ENCODE data around the gene TCEA2. TPM values are rescaled to one million over a fixed set of nuclear protein-coding genes. Genes with fewer than 3 reads are reported as not detected.

Gene TCEA2
- total RNA-seq, 2 donors from 2014 or later = 17.8 to 25.5 TPM

- H3K4me3 ChIP-seq = no peak overlapping the region
- no peak for TF ChIP-seq CTCF (IDR thresholded peaks at IDR 0.05)
- H3K4me1 ChIP-seq = no peaks in the 10 kb centered on the region
- no peaks in the 10 kb centered on the region for H3K27me3 ChIP-seq
- H3K27ac ChIP-seq = no peak overlapping the region
- H3K36me3 ChIP-seq = peaks cover 89% of the 10 kb centered on the region
- no peak for DNase-seq (ENCODE audit: low spot score)
- no peaks in the 10 kb centered on the region for H3K9me3 ChIP-seq
These were observed 38.6 kb upstream of the TCEA2 start for GRCh38 chr20:64024141-64024990.

- H3K36me3 ChIP-seq = peaks cover 91% of the 10 kb centered on the region
- H3K9me3 ChIP-seq = no peaks in the 10 kb centered on the region
- no peak overlapping the region for H3K27ac ChIP-seq
- H3K4me3 ChIP-seq = no peak overlapping the region
- no peaks in the 10 kb centered on the region for H3K4me1 ChIP-seq
- no peak for TF ChIP-seq CTCF (IDR thresholded peaks at IDR 0.05)
- H3K27me3 ChIP-seq = no peaks in the 10 kb centered on the region
- no peak for DNase-seq (ENCODE audit: low spot score)
These were observed 37.7 kb upstream of the TCEA2 start for GRCh38 chr20:64025101-64025825.

GRCh38 chr20:64025826-64026412 is 37.1 kb upstream of the TCEA2 start:
- no peak overlapping the region for H3K27ac ChIP-seq
- peaks cover 94% of the 10 kb centered on the region for H3K36me3 ChIP-seq
- H3K4me3 ChIP-seq = no peak overlapping the region
- H3K27me3 ChIP-seq = no peaks in the 10 kb centered on the region
- H3K4me1 ChIP-seq = no peaks in the 10 kb centered on the region
- no peak for DNase-seq (ENCODE audit: low spot score)
- TF ChIP-seq CTCF (IDR thresholded peaks at IDR 0.05) = no peak
- H3K9me3 ChIP-seq = no peaks in the 10 kb centered on the region

- H3K36me3 ChIP-seq = peaks cover 96% of the 10 kb centered on the region
- no peak for DNase-seq (ENCODE audit: low spot score)
- H3K4me3 ChIP-seq = no peak overlapping the region
- no peaks in the 10 kb centered on the region for H3K9me3 ChIP-seq
- no peak for TF ChIP-seq CTCF (IDR thresholded peaks at IDR 0.05)
- no peaks in the 10 kb centered on the region for H3K4me1 ChIP-seq
- H3K27ac ChIP-seq = no peak overlapping the region
- H3K27me3 ChIP-seq = no peaks in the 10 kb centered on the region
These were observed 34.9 kb upstream of the TCEA2 start for GRCh38 chr20:64027981-64028685.

GRCh38 chr20:64029293-64030117 is 33.5 kb upstream of the TCEA2 start:
- Histone ChIP-seq H3K4me3 (no peak overlapping the region), H3K4me1 (no peaks in the 10 kb centered on the region), H3K9me3 (no peaks in the 10 kb centered on the region), H3K36me3 (peaks cover 94% of the 10 kb centered on the region), H3K27ac (no peak overlapping the region), H3K27me3 (no peaks in the 10 kb centered on the region)
- DNase-seq (ENCODE audit: low spot score) = no peak
- no peak for TF ChIP-seq CTCF (IDR thresholded peaks at IDR 0.05)
